ENCODE measurements around the gene SOBP. TPM values are rescaled to one million over a fixed set of nuclear protein-coding genes. Genes with fewer than 3 reads are reported as not detected.

The SOBP gene
- total RNA-seq, 1 donor from 2014 or later = 24.0 TPM

- H3K36me3 Mint-ChIP-seq (ENCODE audit: low read depth) = peaks cover 4% of the 10 kb centered on the region
- no peaks in the 10 kb centered on the region for H3K27me3 Mint-ChIP-seq (ENCODE audit: low read depth)
- H3K4me1 Mint-ChIP-seq = peaks cover 28% of the 10 kb centered on the region
- no peak for TF ChIP-seq CTCF (conservative IDR thresholded peaks at IDR 0.05)
- no peak overlapping the region for H3K4me3 Mint-ChIP-seq
- peaks cover 13% of the 10 kb centered on the region for H3K9me3 Mint-ChIP-seq
- no peak overlapping the region for H3K27ac Mint-ChIP-seq (ENCODE audit: unreplicated experiment)
- no peak for DNase-seq (ENCODE audit: low read depth, low spot score)
Measured at GRCh38 chr6:107695061-107695720, 205.3 kb downstream of the SOBP start.

- Mint-ChIP-seq H3K4me3 (no peak overlapping the region), H3K9me3 (peaks cover 13% of the 10 kb centered on the region), H3K36me3 (ENCODE audit: low read depth) (peaks cover 4% of the 10 kb centered on the region), H3K4me1 (peaks cover 24% of the 10 kb centered on the region), H3K27me3 (ENCODE audit: low read depth) (no peaks in the 10 kb centered on the region), H3K27ac (ENCODE audit: unreplicated experiment) (peak overlapping the region; percentile 20)
- no peak for DNase-seq (ENCODE audit: low read depth, low spot score)
- no peak for TF ChIP-seq CTCF (conservative IDR thresholded peaks at IDR 0.05)
Measured at GRCh38 chr6:107697682-107698081, 207.8 kb downstream of the SOBP start.

- H3K4me1 Mint-ChIP-seq = peaks cover 26% of the 10 kb centered on the region
- H3K4me3 Mint-ChIP-seq = no peak overlapping the region
- TF ChIP-seq CTCF (conservative IDR thresholded peaks at IDR 0.05) = no peak
- H3K36me3 Mint-ChIP-seq (ENCODE audit: low read depth) = peaks cover 4% of the 10 kb centered on the region
- H3K27ac Mint-ChIP-seq (ENCODE audit: unreplicated experiment) = peak overlapping the region; percentile 20
- no peaks in the 10 kb centered on the region for H3K27me3 Mint-ChIP-seq (ENCODE audit: low read depth)
- peaks cover 13% of the 10 kb centered on the region for H3K9me3 Mint-ChIP-seq
- DNase-seq (ENCODE audit: low read depth, low spot score) = no peak
Measured at GRCh38 chr6:107698146-107698545, 208.2 kb downstream of the SOBP start.

- H3K4me1 Mint-ChIP-seq = peaks cover 37% of the 10 kb centered on the region
- H3K4me3 Mint-ChIP-seq = no peak overlapping the region
- no peak for TF ChIP-seq CTCF (conservative IDR thresholded peaks at IDR 0.05)
- H3K9me3 Mint-ChIP-seq = peaks cover 9% of the 10 kb centered on the region
- H3K36me3 Mint-ChIP-seq (ENCODE audit: low read depth) = peaks cover 4% of the 10 kb centered on the region
- H3K27me3 Mint-ChIP-seq (ENCODE audit: low read depth) = no peaks in the 10 kb centered on the region
- DNase-seq (ENCODE audit: low read depth, low spot score) = no peak
- no peak overlapping the region for H3K27ac Mint-ChIP-seq (ENCODE audit: unreplicated experiment)
Measured at GRCh38 chr6:107699254-107699653, 209.3 kb downstream of the SOBP start.

- no peak overlapping the region for H3K27ac Mint-ChIP-seq (ENCODE audit: unreplicated experiment)
- peaks cover 43% of the 10 kb centered on the region for H3K4me1 Mint-ChIP-seq
- no peak for DNase-seq (ENCODE audit: low read depth, low spot score)
- peaks cover 4% of the 10 kb centered on the region for H3K36me3 Mint-ChIP-seq (ENCODE audit: low read depth)
- peaks cover 8% of the 10 kb centered on the region for H3K9me3 Mint-ChIP-seq
- no peak for TF ChIP-seq CTCF (conservative IDR thresholded peaks at IDR 0.05)
- no peak overlapping the region for H3K4me3 Mint-ChIP-seq
- no peaks in the 10 kb centered on the region for H3K27me3 Mint-ChIP-seq (ENCODE audit: low read depth)
Measured at GRCh38 chr6:107699697-107700325, 209.9 kb downstream of the SOBP start.
